HEK293 (cell line): ENCODE results near the gene CLK4.

Experiments used
- CTCF ChIA-PET: fragments of 350-600 bp; formaldehyde crosslinking; extraction: SDS; loops from one replicate; lab custom pipeline; 2021; ENCODE audit warnings: antibody characterized with exemption; lab: Yijun Ruan, JAX
- POLR2A ChIA-PET: fragments of 300-600 bp; formaldehyde crosslinking; extraction: SDS; loops from one replicate; lab custom pipeline; 2020; ENCODE audit warnings: antibody characterized with exemption, inconsistent platforms; lab: Yijun Ruan, JAX
- H3K27ac ChIP-seq: fragments of 200-500 bp; sonication (Bioruptor generic); 2 replicates; pipeline ENCODE4 v1.5.1; 2014; ENCODE audit warnings: low read depth, low read length, control low read depth, inconsistent platforms; ENCODE audit errors: extremely low read depth
- H3K36me3 ChIP-seq, 2 experiments: fragments of 200-500 bp in 1 of 2; sonication (Bioruptor generic) in 1 of 2; 1 replicate in 1 of 2; 2 replicates in 1 of 2; pipeline ENCODE4 v1.5.1; 2014 to 2017; ENCODE audit warnings: inconsistent platforms in 2 of 2, low read length in 2 of 2; ENCODE audit not compliant: control insufficient read depth in 2 of 2, insufficient read depth in 1 of 2
- H3K4me1 ChIP-seq: fragments of 200-500 bp; sonication (Bioruptor generic); 2 replicates; pipeline ENCODE4 v1.5.1; 2014; ENCODE audit warnings: mild to moderate bottlenecking, low read length, inconsistent platforms; ENCODE audit not compliant: control insufficient read depth, insufficient read depth
- H3K4me3 ChIP-seq: 2 replicates; pipeline ENCODE4 v1.5.1; 2011; ENCODE audit warnings: low read depth, mild to moderate bottlenecking, control low read depth, low read length, moderate library complexity
- H3K9me3 ChIP-seq: fragments of 200-500 bp; sonication (Bioruptor generic); 2 replicates; pipeline ENCODE4 v1.5.1; 2014; ENCODE audit warnings: low read depth, low read length, inconsistent platforms; ENCODE audit not compliant: control insufficient read depth, insufficient read depth
- CTCF ChIP-seq: fragments of 450-650 bp; formaldehyde crosslinking; IDR thresholded peaks from 2 replicates; pipeline ENCODE4 v1.5.1; 2016; ENCODE audit warnings: missing biosample characterization, missing genetic modification characterization
- GLI2 ChIP-seq: fragments of 450-650 bp; formaldehyde crosslinking; IDR thresholded peaks from 2 replicates; pipeline ENCODE4; 2017; ENCODE audit warnings: missing biosample characterization, missing genetic modification characterization, low read depth, borderline replicate concordance
- GLIS1 ChIP-seq: fragments of 450-650 bp; formaldehyde crosslinking; IDR thresholded peaks from 2 replicates; pipeline ENCODE4 v1.5.1; 2016; ENCODE audit warnings: missing biosample characterization, missing genetic modification characterization
- KLF8 ChIP-seq: fragments of 450-650 bp; formaldehyde crosslinking; IDR thresholded peaks from 2 replicates; pipeline ENCODE4 v1.5.1; 2016; ENCODE audit warnings: missing biosample characterization, missing genetic modification characterization
- PATZ1 ChIP-seq: fragments of 450-650 bp; formaldehyde crosslinking; IDR thresholded peaks from 2 replicates; pipeline ENCODE4 v1.5.1; 2016; ENCODE audit warnings: missing biosample characterization, missing genetic modification characterization
- REST ChIP-seq: fragments of 450-650 bp; formaldehyde crosslinking; IDR thresholded peaks from 2 replicates; pipeline ENCODE4 v1.5.1; 2016; ENCODE audit warnings: missing biosample characterization, missing genetic modification characterization
- SALL2 ChIP-seq: fragments of 450-650 bp; formaldehyde crosslinking; IDR thresholded peaks from 2 replicates; pipeline ENCODE4 v1.5.0; 2017; ENCODE audit warnings: missing biosample characterization, mild to moderate bottlenecking, missing genetic modification characterization, borderline replicate concordance
- SP7 ChIP-seq: fragments of 450-650 bp; formaldehyde crosslinking; IDR thresholded peaks from 2 replicates; pipeline ENCODE4 v1.5.1; 2016; ENCODE audit warnings: missing biosample characterization, missing genetic modification characterization
- ZFP3 ChIP-seq: fragments of 450-650 bp; formaldehyde crosslinking; IDR thresholded peaks from 2 replicates; pipeline ENCODE4 v1.5.1; 2016; ENCODE audit warnings: low read depth, missing biosample characterization, missing genetic modification characterization
- ZFP69B ChIP-seq: fragments of 450-650 bp; formaldehyde crosslinking; IDR thresholded peaks from 2 replicates; pipeline ENCODE4 v1.5.1; 2016; ENCODE audit warnings: missing biosample characterization, missing genetic modification characterization
- ZNF10 ChIP-seq: fragments of 450-650 bp; formaldehyde crosslinking; IDR thresholded peaks from 2 replicates; pipeline ENCODE4 v1.5.1; 2017; ENCODE audit warnings: missing biosample characterization, missing genetic modification characterization
- ZNF114 ChIP-seq: fragments of 450-650 bp; formaldehyde crosslinking; IDR thresholded peaks from 2 replicates; pipeline ENCODE4 v1.5.0; 2017; ENCODE audit warnings: missing biosample characterization, missing genetic modification characterization
- ZNF132 ChIP-seq: fragments of 450-650 bp; formaldehyde crosslinking; IDR thresholded peaks from 2 replicates; pipeline ENCODE4 v1.5.1; 2017; ENCODE audit warnings: missing biosample characterization, missing genetic modification characterization, borderline replicate concordance
- ZNF19 ChIP-seq: fragments of 450-650 bp; formaldehyde crosslinking; IDR thresholded peaks from 2 replicates; pipeline ENCODE4; 2016; ENCODE audit warnings: missing biosample characterization, missing genetic modification characterization, low read depth
- ZNF362 ChIP-seq: fragments of 450-650 bp; formaldehyde crosslinking; IDR thresholded peaks from 2 replicates; pipeline ENCODE4 v1.5.1; 2016; ENCODE audit warnings: missing biosample characterization, missing genetic modification characterization
- ZNF513 ChIP-seq: fragments of 450-650 bp; IDR thresholded peaks from 2 replicates; pipeline ENCODE4 v1.5.1; 2018; ENCODE audit warnings: missing biosample characterization, missing genetic modification characterization
- ZNF518A ChIP-seq: fragments of 450-650 bp; formaldehyde crosslinking; conservative IDR thresholded peaks from 2 replicates; pipeline ENCODE4 v1.5.1; 2016; ENCODE audit warnings: low read depth, missing biosample characterization, missing genetic modification characterization
- ZNF701 ChIP-seq: fragments of 450-650 bp; formaldehyde crosslinking; IDR thresholded peaks from 2 replicates; pipeline ENCODE4 v1.5.1; 2016; ENCODE audit warnings: missing biosample characterization, missing genetic modification characterization

CLK4 gene

GRCh38 chr5:178595150-178595549 is 31.7 kb downstream of the CLK4 start (continued):
- TF ChIP-seq REST (tag by site-specific recombination) = no peak
- TF ChIP-seq, all 188 proteins: peak for 3

GRCh38 chr5:178590924-178591423 is 35.9 kb downstream of the CLK4 start:
- no peak overlapping the region for H3K27ac ChIP-seq
- H3K4me1 ChIP-seq = peaks cover 3% of the 10 kb centered on the region; the same call in 1 of the 2 replicates
- no peaks in the 10 kb centered on the region for H3K36me3 ChIP-seq
- H3K9me3 ChIP-seq = no peaks in the 10 kb centered on the region
- ChIA-PET POLR2A (no interaction called here), CTCF (interaction anchor here (1.1 to 2.1 kb wide), 3 partner anchors 31 to 339 kb away, joined by 3 to 9 read pairs (median 8); no protein-coding TSS in a partner anchor)
- TF ChIP-seq ZNF513 (tag by site-specific recombination) = no peak
- no peak for TF ChIP-seq ZNF132 (tag by site-specific recombination)
- TF ChIP-seq ZFP69B (tag by site-specific recombination) = no peak
- TF ChIP-seq ZNF10 (tag by site-specific recombination) = no peak
- TF ChIP-seq ZFP3 (tag by site-specific recombination) = no peak
- TF ChIP-seq GLI2 (tag by site-specific recombination) = no peak
- TF ChIP-seq PATZ1 = no peak
- TF ChIP-seq CTCF (tag by site-specific recombination) = no peak
- no peak for TF ChIP-seq ZNF114 (tag by site-specific recombination)
- TF ChIP-seq ZNF701 (tag by site-specific recombination) = no peak
- no peak for TF ChIP-seq ZNF518A (tag by site-specific recombination)
- no peak for TF ChIP-seq SALL2 (tag by site-specific recombination)
- TF ChIP-seq ZNF362 = no peak
- no peak for TF ChIP-seq GLIS1 (tag by site-specific recombination)
- TF ChIP-seq SP7 (tag by site-specific recombination) = no peak
- TF ChIP-seq KLF8 (tag by site-specific recombination) = no peak
- no peak for TF ChIP-seq ZNF19 (tag by site-specific recombination)
- H3K4me3 ChIP-seq = no peak overlapping the region
